GM11168 (cell line): ENCODE results near the gene PSRC1.
"Not testable (repeated sequence)": the region's sequence is repeated elsewhere in the genome, so short reads cannot be mapped to it uniquely, and the experiment has no call there.

Experiments
- in situ Hi-C: fragments of 300-500 bp; cut with MboI; formaldehyde crosslinking; loops from one replicate; pipeline ENCODE4 v1.12.0; 2022; ENCODE audit warnings: low sequenced_read_pairs; ENCODE audit not compliant: unreplicated experiment

The PSRC1 gene

GRCh38 chr1:109298666-109299557 is 16.0 kb upstream of the PSRC1 start:
- in situ Hi-C loops = no loop called here

GRCh38 chr1:109296782-109297181 is 13.8 kb upstream of the PSRC1 start:
- in situ Hi-C loops = no loop called here

GRCh38 chr1:109295712-109296415 is 12.9 kb upstream of the PSRC1 start:
- in situ Hi-C loops = no loop called here

- in situ Hi-C loops = no loop called here
Observed at GRCh38 chr1:109294481-109294880, 11.5 kb upstream of the PSRC1 start.

GRCh38 chr1:109293026-109293425 is 10.1 kb upstream of the PSRC1 start:
- in situ Hi-C loops = no loop called here

- in situ Hi-C loops = no loop called here
Observed at GRCh38 chr1:109292364-109292763, 9.4 kb upstream of the PSRC1 start.

GRCh38 chr1:109290998-109291397 is 8.1 kb upstream of the PSRC1 start:
- in situ Hi-C loops = no loop called here

- in situ Hi-C loops = no loop called here
Observed at GRCh38 chr1:109290137-109290536, 7.2 kb upstream of the PSRC1 start.

- in situ Hi-C loops = not testable (repeated sequence)
Observed at GRCh38 chr1:109286762-109287161, 3.8 kb upstream of the PSRC1 start.

GRCh38 chr1:109283748-109284600 is 1.0 kb upstream of the PSRC1 start:
- in situ Hi-C loops = loop anchor here (5.0 kb wide), 1 partner anchor 113 kb away; the partner anchor contains the start of gene SORT1

- in situ Hi-C loops = loop anchor here (5.0 kb wide), 1 partner anchor 115 kb away; the partner anchor contains the start of gene SORT1
Observed at GRCh38 chr1:109282497-109282951, 421 bp downstream of the PSRC1 start.

GRCh38 chr1:109281680-109282496 is 1.1 kb downstream of the PSRC1 start:
- in situ Hi-C loops = loop anchor here (5.0 kb wide), 1 partner anchor 115 kb away; the partner anchor contains the start of gene SORT1

GRCh38 chr1:109280862-109281261 is 2.1 kb downstream of the PSRC1 start:
- in situ Hi-C loops = loop anchor here (5.0 kb wide), 1 partner anchor 116 kb away; the partner anchor contains the start of gene SORT1

- in situ Hi-C loops = loop anchor here (5.0 kb wide), 1 partner anchor 118 kb away; the partner anchor contains the start of gene SORT1
Observed at GRCh38 chr1:109279615-109280278, 3.2 kb downstream of the PSRC1 start.

GRCh38 chr1:109277434-109278204 is 5.3 kb downstream of the PSRC1 start:
- in situ Hi-C loops = no loop called here

- in situ Hi-C loops = no loop called here
Observed at GRCh38 chr1:109275706-109276345, 7.1 kb downstream of the PSRC1 start.
